Measurements from ENCODE around the gene SFT2D1.

Gene SFT2D1

GRCh38 chr6:166341977-166342348 lies 382 bp downstream of the SFT2D1 start:
- TF ChIP-seq YY1 (IDR thresholded peaks at IDR 0.05; ENCODE audit: insufficient read depth, insufficient read length) (no peak), SUZ12 (IDR thresholded peaks at IDR 0.05; ENCODE audit: extremely low read depth, insufficient read depth, insufficient read length) (no peak), ZNF274 (IDR thresholded peaks at IDR 0.05; ENCODE audit: low read depth, low read length) (no peak)
- Histone ChIP-seq H3K36me3 (ENCODE audit: insufficient read depth, insufficient read length, low read length) (peaks cover 39% of the 10 kb centered on the region), H3K4me3 (ENCODE audit: insufficient read length, low read depth) (peak overlapping the region; percentile 87), H3K4me1 (ENCODE audit: insufficient read depth, insufficient read length) (no peaks in the 10 kb centered on the region), H3K27me3 (ENCODE audit: insufficient read depth, insufficient read length) (no peaks in the 10 kb centered on the region), H3K9ac (ENCODE audit: insufficient read length, low read depth) (peak overlapping the region; percentile 96), H3K9me3 (ENCODE audit: insufficient read depth, low read length) (no peaks in the 10 kb centered on the region)
- DNase-seq (ENCODE audit: low read depth, low spot score) = no peak

- Histone ChIP-seq H3K36me3 (ENCODE audit: insufficient read depth, insufficient read length, low read length) (peaks cover 44% of the 10 kb centered on the region), H3K4me1 (ENCODE audit: insufficient read depth, insufficient read length) (no peaks in the 10 kb centered on the region), H3K9ac (ENCODE audit: insufficient read length, low read depth) (peak overlapping the region; percentile 96), H3K27me3 (ENCODE audit: insufficient read depth, insufficient read length) (no peaks in the 10 kb centered on the region), H3K4me3 (ENCODE audit: insufficient read length, low read depth) (peak overlapping the region; percentile 87), H3K9me3 (ENCODE audit: insufficient read depth, low read length) (no peaks in the 10 kb centered on the region)
- TF ChIP-seq ZNF274 (IDR thresholded peaks at IDR 0.05; ENCODE audit: low read depth, low read length) (no peak), SUZ12 (IDR thresholded peaks at IDR 0.05; ENCODE audit: extremely low read depth, insufficient read depth, insufficient read length) (no peak), YY1 (IDR thresholded peaks at IDR 0.05; ENCODE audit: insufficient read depth, insufficient read length) (no peak)
- no peak for DNase-seq (ENCODE audit: low read depth, low spot score)
Observed at GRCh38 chr6:166341464-166341863, 881 bp downstream of the SFT2D1 start.

GRCh38 chr6:166338854-166339253 lies 3.5 kb downstream of the SFT2D1 start:
- H3K4me1 ChIP-seq (ENCODE audit: insufficient read depth, insufficient read length) = no peaks in the 10 kb centered on the region
- H3K4me3 ChIP-seq (ENCODE audit: insufficient read length, low read depth) = no peak overlapping the region
- no peaks in the 10 kb centered on the region for H3K9me3 ChIP-seq (ENCODE audit: insufficient read depth, low read length)
- H3K27me3 ChIP-seq (ENCODE audit: insufficient read depth, insufficient read length) = no peaks in the 10 kb centered on the region
- no peak for DNase-seq (ENCODE audit: low read depth, low spot score)
- no peak overlapping the region for H3K9ac ChIP-seq (ENCODE audit: insufficient read length, low read depth)
- TF ChIP-seq YY1 (IDR thresholded peaks at IDR 0.05; ENCODE audit: insufficient read depth, insufficient read length) (no peak), SUZ12 (IDR thresholded peaks at IDR 0.05; ENCODE audit: extremely low read depth, insufficient read depth, insufficient read length) (no peak), ZNF274 (IDR thresholded peaks at IDR 0.05; ENCODE audit: low read depth, low read length) (no peak)
- peaks cover 69% of the 10 kb centered on the region for H3K36me3 ChIP-seq (ENCODE audit: insufficient read depth, insufficient read length, low read length)

DNA sequence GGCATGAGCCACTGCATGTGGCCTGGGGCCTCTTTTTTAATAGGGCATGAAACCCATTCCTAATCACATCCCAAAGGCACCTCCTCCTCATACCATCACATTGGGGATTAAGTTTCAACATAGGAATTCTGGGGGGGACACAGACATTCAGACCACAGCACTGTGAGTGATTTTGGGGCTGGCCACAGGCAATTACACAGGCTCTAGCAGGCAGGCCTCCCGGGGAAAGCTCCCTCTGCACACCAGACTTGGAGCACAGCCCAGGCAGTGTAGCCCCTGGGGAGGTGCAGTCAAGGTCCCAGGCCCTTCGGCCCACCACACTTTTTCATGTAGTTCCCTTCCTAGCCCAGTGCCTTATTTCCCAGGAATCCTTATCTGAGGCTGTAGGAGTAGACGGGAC lies 5.5 kb downstream of the SFT2D1 start:
- Histone ChIP-seq H3K27me3 (ENCODE audit: insufficient read depth, insufficient read length) (no peaks in the 10 kb centered on the region), H3K4me3 (ENCODE audit: insufficient read length, low read depth) (no peak overlapping the region), H3K9ac (ENCODE audit: insufficient read length, low read depth) (no peak overlapping the region), H3K9me3 (ENCODE audit: insufficient read depth, low read length) (no peaks in the 10 kb centered on the region), H3K4me1 (ENCODE audit: insufficient read depth, insufficient read length) (peaks cover 2% of the 10 kb centered on the region), H3K36me3 (ENCODE audit: insufficient read depth, insufficient read length, low read length) (peaks cover 75% of the 10 kb centered on the region)
- no peak for DNase-seq (ENCODE audit: low read depth, low spot score)
- TF ChIP-seq YY1 (IDR thresholded peaks at IDR 0.05; ENCODE audit: insufficient read depth, insufficient read length) (no peak), SUZ12 (IDR thresholded peaks at IDR 0.05; ENCODE audit: extremely low read depth, insufficient read depth, insufficient read length) (no peak), ZNF274 (IDR thresholded peaks at IDR 0.05; ENCODE audit: low read depth, low read length) (no peak)

GRCh38 chr6:166335378-166336302 lies 6.7 kb downstream of the SFT2D1 start:
- H3K4me1 ChIP-seq (ENCODE audit: insufficient read depth, insufficient read length) = peaks cover 2% of the 10 kb centered on the region
- H3K9ac ChIP-seq (ENCODE audit: insufficient read length, low read depth) = no peak overlapping the region
- H3K36me3 ChIP-seq (ENCODE audit: insufficient read depth, insufficient read length, low read length) = peaks cover 74% of the 10 kb centered on the region
- TF ChIP-seq YY1 (IDR thresholded peaks at IDR 0.05; ENCODE audit: insufficient read depth, insufficient read length) = no peak
- no peak for TF ChIP-seq SUZ12 (IDR thresholded peaks at IDR 0.05; ENCODE audit: extremely low read depth, insufficient read depth, insufficient read length)
- no peak for TF ChIP-seq ZNF274 (IDR thresholded peaks at IDR 0.05; ENCODE audit: low read depth, low read length)
- DNase-seq (ENCODE audit: low read depth, low spot score) = no peak
- H3K4me3 ChIP-seq (ENCODE audit: insufficient read length, low read depth) = no peak overlapping the region
- no peaks in the 10 kb centered on the region for H3K9me3 ChIP-seq (ENCODE audit: insufficient read depth, low read length)
- H3K27me3 ChIP-seq (ENCODE audit: insufficient read depth, insufficient read length) = no peaks in the 10 kb centered on the region

DNA sequence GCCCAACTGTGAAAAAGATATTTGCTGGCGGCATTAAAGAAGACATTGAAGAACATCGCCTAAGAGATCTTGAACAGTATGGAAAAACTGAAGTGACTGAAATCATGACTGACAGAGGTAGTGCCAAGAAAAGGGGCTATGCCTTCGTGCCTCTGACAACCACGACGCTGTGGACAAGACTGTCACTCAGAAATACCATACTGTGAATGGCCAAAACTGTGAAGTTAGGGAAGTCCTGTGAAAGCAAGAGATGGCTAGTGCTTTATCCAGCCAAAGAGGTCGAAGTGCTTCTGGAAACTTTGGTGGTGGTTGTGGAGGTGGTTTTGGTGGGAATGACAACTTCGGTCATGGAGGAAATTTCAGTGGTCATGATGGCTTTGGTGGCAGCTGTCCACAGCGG lies 7.5 kb downstream of the SFT2D1 start:
- Histone ChIP-seq H3K9me3 (ENCODE audit: insufficient read depth, low read length) (no peaks in the 10 kb centered on the region), H3K4me1 (ENCODE audit: insufficient read depth, insufficient read length) (peaks cover 2% of the 10 kb centered on the region), H3K9ac (ENCODE audit: insufficient read length, low read depth) (no peak overlapping the region), H3K36me3 (ENCODE audit: insufficient read depth, insufficient read length, low read length) (peaks cover 69% of the 10 kb centered on the region), H3K4me3 (ENCODE audit: insufficient read length, low read depth) (no peak overlapping the region), H3K27me3 (ENCODE audit: insufficient read depth, insufficient read length) (no peaks in the 10 kb centered on the region)
- no peak for DNase-seq (ENCODE audit: low read depth, low spot score)
- TF ChIP-seq YY1 (IDR thresholded peaks at IDR 0.05; ENCODE audit: insufficient read depth, insufficient read length) (no peak), ZNF274 (IDR thresholded peaks at IDR 0.05; ENCODE audit: low read depth, low read length) (no peak), SUZ12 (IDR thresholded peaks at IDR 0.05; ENCODE audit: extremely low read depth, insufficient read depth, insufficient read length) (no peak)

- no peak for DNase-seq (ENCODE audit: low read depth, low spot score)
- H3K27me3 ChIP-seq (ENCODE audit: insufficient read depth, insufficient read length) = no peaks in the 10 kb centered on the region
- H3K36me3 ChIP-seq (ENCODE audit: insufficient read depth, insufficient read length, low read length) = peaks cover 64% of the 10 kb centered on the region
- no peaks in the 10 kb centered on the region for H3K9me3 ChIP-seq (ENCODE audit: insufficient read depth, low read length)
- no peak overlapping the region for H3K4me3 ChIP-seq (ENCODE audit: insufficient read length, low read depth)
- no peak overlapping the region for H3K9ac ChIP-seq (ENCODE audit: insufficient read length, low read depth)
- TF ChIP-seq ZNF274 (IDR thresholded peaks at IDR 0.05; ENCODE audit: low read depth, low read length) (no peak), SUZ12 (IDR thresholded peaks at IDR 0.05; ENCODE audit: extremely low read depth, insufficient read depth, insufficient read length) (no peak), YY1 (IDR thresholded peaks at IDR 0.05; ENCODE audit: insufficient read depth, insufficient read length) (no peak)
- peaks cover 2% of the 10 kb centered on the region for H3K4me1 ChIP-seq (ENCODE audit: insufficient read depth, insufficient read length)
Observed at GRCh38 chr6:166333172-166333995, 9.0 kb downstream of the SFT2D1 start.
